ENCODE measurements around the gene FAM3A.

Gene FAM3A

GRCh38 chrX:154478728-154479622 is 37.1 kb downstream of the FAM3A start, which contains the start of gene LAGE3:
Gene LAGE3, minus strand, starts transcription at chrX:154479281. Its CDS starts 366 bp downstream, at chrX:154478915.
- DNase-seq (ENCODE audit: low read depth) = peak; percentile 71

- DNase-seq (ENCODE audit: low read depth) = no peak
Measured at GRCh38 chrX:154477891-154478477, 38.0 kb downstream of the FAM3A start.

GRCh38 chrX:154476821-154477220 is 39.2 kb downstream of the FAM3A start:
- DNase-seq (ENCODE audit: low read depth) = no peak

GRCh38 chrX:154473683-154474082 is 42.3 kb downstream of the FAM3A start:
- no peak for DNase-seq (ENCODE audit: low read depth)

GRCh38 chrX:154472685-154473632 is 43.1 kb downstream of the FAM3A start:
- no peak for DNase-seq (ENCODE audit: low read depth)

- DNase-seq (ENCODE audit: low read depth) = no peak
Measured at GRCh38 chrX:154471839-154472684, 44.0 kb downstream of the FAM3A start.

GRCh38 chrX:154470914-154471568 is 45.0 kb downstream of the FAM3A start:
- DNase-seq (ENCODE audit: low read depth) = no peak

GRCh38 chrX:154470434-154470833 is 45.6 kb downstream of the FAM3A start:
- no peak for DNase-seq (ENCODE audit: low read depth)

- no peak for DNase-seq (ENCODE audit: low read depth)
Measured at GRCh38 chrX:154469880-154470279, 46.2 kb downstream of the FAM3A start.

- DNase-seq (ENCODE audit: low read depth) = no peak
Measured at GRCh38 chrX:154469114-154469513, 46.9 kb downstream of the FAM3A start.

- no peak for DNase-seq (ENCODE audit: low read depth)
Measured at GRCh38 chrX:154468217-154468616, 47.8 kb downstream of the FAM3A start.

GRCh38 chrX:154467556-154467955 is 48.5 kb downstream of the FAM3A start:
- DNase-seq (ENCODE audit: low read depth) = no peak

GRCh38 chrX:154466907-154467306 is 49.1 kb downstream of the FAM3A start:
- DNase-seq (ENCODE audit: low read depth) = no peak

- no peak for DNase-seq (ENCODE audit: low read depth)
Measured at GRCh38 chrX:154466036-154466435, 50.0 kb downstream of the FAM3A start.

GRCh38 chrX:154465601-154466000 is 50.4 kb downstream of the FAM3A start:
- DNase-seq (ENCODE audit: low read depth) = no peak

GRCh38 chrX:154464806-154465365 is 51.1 kb downstream of the FAM3A start:
- no peak for DNase-seq (ENCODE audit: low read depth)

- DNase-seq (ENCODE audit: low read depth) = no peak
Measured at GRCh38 chrX:154463611-154464220, 52.3 kb downstream of the FAM3A start.

- DNase-seq (ENCODE audit: low read depth) = no peak
Measured at GRCh38 chrX:154462396-154462795, 53.6 kb downstream of the FAM3A start.

GRCh38 chrX:154460326-154460725 is 55.7 kb downstream of the FAM3A start:
- DNase-seq (ENCODE audit: low read depth) = no peak

GRCh38 chrX:154459832-154460231 is 56.2 kb downstream of the FAM3A start:
- DNase-seq (ENCODE audit: low read depth) = no peak

All from GM04504 (cell line).